Activated T-cell treated with anti-CD3 and anti-CD28 coated beads for 1 hour (primary cell): ENCODE data around the gene SLC6A1.
A peak's percentile ranks its signal among the peaks of the same experiment; 100 is the strongest.
"Not testable (repeated sequence)": the region's sequence is repeated elsewhere in the genome, so short reads cannot be mapped to it uniquely, and the experiment has no call there.

Source experiments
- DNase-seq: peaks from one replicate; pipeline ENCODE4 v3.0.0-alpha.2; 2020; ENCODE audit warnings: low read depth

The SLC6A1 gene

DNA sequence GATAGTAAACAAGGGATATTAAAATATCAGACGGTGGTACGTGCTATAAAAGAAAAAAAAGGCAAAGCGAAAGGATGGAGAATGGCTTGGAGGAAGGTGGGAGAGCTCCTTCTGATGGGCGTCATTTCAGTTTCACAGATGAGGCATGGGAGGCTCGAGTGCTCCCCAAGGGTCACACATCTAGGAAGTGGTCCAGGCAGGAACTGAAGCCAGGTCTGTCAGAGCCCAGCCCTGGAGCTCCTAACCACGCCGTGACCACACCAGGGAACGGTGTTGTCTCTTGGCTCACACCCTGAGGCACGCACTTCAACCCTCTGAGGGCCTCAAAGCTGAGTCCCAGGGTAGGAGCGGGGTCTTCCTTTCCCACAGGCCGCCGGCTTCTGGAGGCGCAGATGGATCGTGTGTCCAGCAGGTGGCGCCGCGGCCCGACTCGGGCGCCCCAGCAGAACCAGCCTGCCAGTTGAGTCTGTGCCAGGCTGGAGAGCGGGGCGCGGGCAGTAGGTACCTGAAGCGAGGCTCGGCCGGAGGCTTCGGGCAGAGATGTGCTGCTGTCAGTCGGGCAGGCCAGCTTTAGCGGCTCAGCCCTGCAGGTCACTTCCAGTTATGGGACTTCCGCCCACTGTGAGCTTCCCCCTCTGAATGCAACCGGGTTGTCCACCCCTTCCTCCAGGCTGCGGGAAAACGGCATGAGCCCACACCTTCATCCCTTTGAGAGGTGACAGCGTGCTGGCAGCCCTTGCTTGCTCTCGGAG, 68.1 kb downstream of the SLC6A1 start:
- peak; percentile 30 for DNase-seq

DNA sequence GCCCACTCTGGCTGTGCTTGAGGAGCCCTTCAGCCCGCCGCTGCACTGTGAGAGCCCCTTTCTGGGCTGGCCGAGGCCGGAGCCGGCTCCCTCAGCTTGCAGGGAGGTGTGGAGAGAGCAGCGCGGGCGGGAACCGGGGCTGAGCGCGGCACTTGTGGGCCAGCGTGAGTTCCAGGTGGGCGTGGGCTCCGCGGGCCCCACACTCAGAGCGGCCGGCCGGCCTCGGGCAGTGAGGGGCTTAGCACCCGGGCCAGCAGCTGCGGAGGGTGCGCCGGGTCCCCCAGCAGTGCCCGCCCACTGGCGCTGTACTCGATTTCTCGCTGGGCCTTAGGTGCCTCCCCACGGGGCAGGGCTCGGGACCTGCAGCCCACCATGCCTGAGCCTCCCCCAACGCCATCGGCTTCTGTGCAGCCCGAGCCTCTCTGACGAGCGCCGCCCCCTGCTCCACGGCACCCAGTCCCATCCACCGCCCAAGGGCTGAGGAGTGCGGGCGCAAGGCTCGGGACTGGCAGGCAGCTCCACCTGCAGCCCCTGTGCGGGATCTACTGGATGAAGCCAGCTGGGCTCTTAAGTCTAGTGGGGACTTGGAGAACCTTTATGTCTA, 68.8 kb downstream of the SLC6A1 start:
- DNase-seq: not testable (repeated sequence)

DNA sequence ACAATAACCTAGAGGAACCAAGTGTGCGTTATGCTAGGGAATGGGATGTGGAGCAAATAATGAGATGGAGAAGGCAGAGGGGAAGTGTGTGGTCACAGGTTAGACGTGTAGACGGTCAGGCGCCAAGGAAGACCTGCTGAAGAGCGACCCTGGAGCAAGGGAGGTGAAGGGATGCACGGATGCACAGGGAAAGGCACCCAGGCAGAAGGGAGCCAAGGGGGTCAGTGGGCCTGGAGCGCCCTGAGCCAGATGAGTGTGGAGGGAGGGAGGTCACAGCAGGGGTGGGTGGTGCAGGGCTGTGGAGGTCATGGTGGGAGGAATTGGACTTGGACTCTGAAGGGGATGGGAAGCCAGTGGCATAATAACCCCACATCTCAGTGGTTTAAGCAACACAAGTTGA, 70.2 kb downstream of the SLC6A1 start:
- no peak for DNase-seq

DNA sequence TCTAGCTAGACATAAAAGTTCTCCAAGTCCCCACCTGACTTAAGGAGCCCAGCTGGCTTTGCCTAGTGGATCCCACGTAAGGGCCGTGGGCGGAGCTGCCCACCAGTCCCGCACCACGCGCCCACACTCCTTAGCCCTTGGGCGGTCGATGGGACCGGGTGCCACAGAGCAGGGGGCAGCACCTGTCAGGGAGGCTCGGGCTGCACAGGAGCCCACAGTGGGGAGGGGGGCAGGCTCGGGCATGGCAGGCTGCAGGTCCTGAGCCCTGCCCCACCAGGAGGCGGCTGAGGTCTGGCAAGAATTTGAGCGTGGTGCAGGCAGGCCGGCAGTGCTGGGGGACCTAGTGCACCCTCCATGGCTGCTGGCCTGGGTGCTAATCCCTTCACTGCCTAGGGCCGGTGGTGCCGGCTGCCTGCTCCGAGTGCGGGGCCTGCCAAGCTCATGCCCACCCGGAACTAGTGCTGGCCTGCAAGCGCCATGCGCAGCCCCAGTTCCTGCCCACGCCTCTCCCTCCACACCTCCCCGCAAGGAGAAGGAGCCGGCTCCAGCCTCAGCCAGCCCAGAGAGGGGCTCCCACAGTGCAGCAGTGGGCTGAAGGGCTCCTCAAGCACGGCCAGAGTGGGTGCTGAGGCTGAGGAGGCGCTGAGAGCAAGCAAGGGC, 78.7 kb downstream of the SLC6A1 start:
- no peak for DNase-seq

DNA sequence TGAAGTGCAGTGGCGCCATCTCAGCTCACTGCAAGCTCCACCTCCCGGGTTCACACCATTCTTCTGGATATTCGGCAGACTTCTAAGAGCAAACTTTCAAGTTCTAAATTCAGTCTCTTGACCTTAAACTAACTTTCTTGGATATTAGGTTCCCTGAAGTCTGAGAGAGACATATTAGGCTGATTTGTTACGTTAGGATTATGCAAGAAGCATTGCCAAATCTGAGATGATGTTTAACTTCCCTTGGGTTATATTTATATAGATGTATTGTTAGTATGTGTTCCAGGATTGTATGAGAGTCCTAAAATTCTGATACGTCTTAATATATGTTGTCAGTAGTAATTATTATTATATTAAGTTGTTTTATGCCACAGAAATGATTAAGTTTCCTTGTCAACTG, 80.1 kb downstream of the SLC6A1 start:
- no peak for DNase-seq

DNA sequence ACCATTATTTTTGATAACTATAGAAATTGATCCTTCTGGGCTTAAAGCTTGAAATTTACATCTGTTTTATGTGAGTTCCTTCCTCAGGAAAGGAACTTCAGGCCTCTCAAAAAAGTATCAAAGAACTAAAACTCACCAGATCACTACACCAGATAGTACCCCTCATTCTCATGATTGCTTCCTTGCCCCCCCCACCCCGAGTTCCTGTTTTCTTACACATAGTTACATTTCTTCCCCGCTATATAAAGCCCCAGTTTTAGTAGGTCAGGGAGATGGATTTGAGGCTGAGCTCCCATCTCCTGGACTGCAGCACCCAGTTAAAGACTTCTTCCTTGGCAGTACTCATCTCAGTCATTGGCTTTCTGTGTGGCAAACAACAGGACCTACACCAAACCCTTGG, 81.5 kb downstream of the SLC6A1 start:
- DNase-seq: no peak

DNA sequence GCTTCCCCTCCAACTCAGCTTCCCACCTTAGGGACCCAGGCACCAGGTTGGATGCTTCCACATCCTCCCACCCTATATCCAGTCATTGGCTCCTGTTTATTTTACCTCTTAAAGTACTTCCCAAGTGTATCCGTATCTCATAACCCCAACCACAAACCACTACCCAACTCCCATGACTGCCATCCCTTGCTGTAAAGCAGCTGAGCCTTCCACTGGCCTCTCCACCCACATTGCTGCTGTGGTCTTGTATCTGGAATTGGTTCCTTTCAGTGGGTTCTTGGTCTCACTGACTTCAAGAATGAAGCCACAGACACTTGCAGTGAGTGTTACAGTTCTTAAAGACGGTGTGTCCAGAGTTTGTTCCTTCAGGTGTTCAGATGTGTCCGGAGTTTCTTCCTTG, 81.9 kb downstream of the SLC6A1 start:
- no peak for DNase-seq

DNA sequence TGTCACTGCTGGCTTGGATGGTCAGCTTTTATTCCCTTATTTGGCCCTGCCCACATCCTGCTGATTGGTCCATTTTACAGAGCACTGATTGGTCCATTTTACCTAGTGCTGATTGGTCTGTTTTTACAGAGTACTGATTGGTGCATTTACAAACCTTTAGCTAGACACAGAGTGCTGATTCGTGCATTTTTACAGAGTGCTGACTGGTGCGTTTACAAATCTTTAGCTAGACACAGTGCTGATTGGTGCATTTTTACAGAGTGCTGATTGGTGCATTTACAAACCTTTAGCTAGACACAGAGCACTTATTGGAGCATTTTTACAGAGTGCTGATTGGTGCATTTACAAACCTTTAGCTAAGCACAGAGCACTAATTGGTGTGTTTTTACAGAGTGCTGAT, 82.6 kb downstream of the SLC6A1 start:
- not testable (repeated sequence) for DNase-seq

DNA sequence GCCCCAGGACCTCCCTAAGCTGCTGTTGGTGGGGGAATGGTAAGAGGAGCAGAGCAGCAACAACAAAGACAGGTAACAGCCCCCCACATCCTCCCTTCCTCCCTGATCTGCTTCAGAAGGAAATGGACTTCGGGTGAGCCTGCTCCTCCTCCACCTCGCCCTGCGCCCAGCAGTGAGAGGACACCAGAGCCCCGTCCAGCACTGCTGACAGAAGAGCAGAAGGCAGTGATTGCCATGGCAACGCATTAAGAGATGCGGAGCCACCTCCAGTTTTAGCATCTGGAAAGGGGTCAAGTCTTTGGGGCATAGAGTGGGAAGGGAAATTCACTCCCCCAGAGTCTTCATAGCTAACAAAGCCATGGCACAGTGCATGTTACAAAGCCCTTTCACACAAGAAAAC, 84.2 kb downstream of the SLC6A1 start:
- DNase-seq: no peak

DNA sequence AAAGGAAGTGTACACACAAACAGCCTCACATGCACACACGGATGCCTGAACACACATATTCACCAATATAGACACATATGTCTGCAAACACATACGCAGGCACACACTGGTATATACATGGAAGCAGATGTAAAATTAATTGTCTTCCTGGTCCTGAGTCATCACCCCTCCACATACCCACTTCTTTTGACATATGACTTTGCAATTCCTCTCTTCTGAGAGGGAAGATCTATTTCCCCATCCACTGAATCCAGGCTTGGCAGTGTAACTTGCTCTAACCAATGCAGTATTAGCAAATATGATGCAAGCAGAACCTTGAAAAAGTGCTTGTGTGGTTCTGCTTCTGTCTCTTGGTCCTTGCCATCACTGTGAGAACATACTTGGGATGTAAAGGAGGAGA, 84.9 kb downstream of the SLC6A1 start:
- DNase-seq: no peak

DNA sequence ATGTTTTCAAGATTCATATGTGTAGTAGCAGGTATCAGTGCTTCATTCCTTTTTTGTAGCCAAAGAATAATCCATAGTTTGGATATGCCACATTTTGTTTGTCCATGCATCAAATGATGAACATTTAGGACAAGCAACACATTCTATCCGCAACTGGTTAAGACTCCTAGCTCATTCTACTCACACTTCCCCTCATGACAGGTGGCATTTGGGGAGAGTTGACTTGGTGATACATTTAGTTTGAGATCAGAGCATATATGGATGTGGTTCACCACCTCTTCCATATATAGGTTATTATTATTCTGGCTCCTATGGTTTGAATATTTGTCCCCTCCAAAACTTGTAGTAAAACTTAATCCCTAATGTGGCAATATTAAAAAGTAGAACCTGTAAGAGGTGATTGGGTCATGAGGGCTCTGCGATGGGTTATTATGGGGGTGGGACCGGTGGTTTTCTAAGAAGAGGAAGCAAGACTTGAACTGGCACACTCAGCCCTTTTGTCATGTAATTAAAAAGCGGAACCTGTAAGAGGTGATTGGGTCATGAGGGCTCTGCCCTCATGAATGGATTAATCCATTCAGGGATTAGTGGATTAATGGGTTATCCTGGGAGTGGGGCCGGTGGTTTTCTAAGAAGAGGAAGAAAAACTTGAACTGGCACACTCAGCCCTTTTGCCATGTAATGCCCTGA, 86.4 kb downstream of the SLC6A1 start:
- DNase-seq: no peak

DNA sequence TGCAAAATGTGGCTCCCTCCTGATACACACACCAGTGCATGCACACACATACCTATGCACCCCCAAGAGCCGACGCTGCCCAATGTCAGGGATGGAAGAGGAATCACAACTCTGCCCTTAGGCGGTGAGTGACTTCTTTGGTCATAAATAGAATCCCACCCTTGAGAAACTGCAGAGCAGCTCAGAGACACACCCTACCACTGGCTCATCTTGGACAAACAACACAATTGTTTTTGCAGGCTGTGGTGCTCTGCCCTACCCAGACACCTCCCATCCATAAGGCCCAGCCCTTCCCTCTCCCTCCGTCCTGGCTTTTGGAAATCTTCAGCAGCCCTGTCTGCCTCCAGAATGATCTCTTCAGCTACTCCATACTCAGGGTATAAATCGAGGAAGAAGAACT, 87.9 kb downstream of the SLC6A1 start:
- no peak for DNase-seq

DNA sequence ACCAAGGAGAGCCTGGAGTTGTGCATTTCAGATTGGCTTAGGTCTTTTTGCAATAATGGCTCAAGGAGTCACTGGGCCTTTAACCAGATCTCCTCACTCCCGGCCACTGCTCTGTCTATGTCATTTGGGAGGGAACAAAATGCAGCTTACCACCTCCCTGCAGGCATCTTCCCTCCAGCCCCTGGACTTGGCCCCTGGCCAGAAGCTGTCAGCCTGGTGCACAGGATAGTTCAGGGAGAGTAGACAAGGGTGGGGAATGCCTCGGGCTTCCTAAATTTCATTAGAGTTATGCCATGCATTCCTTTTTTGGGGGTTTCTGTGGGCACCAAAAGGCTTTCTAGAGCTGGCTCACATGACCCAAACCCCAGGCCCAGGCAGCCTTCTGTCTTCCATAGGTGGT, 91.5 kb downstream of the SLC6A1 start:
- DNase-seq: no peak

DNA sequence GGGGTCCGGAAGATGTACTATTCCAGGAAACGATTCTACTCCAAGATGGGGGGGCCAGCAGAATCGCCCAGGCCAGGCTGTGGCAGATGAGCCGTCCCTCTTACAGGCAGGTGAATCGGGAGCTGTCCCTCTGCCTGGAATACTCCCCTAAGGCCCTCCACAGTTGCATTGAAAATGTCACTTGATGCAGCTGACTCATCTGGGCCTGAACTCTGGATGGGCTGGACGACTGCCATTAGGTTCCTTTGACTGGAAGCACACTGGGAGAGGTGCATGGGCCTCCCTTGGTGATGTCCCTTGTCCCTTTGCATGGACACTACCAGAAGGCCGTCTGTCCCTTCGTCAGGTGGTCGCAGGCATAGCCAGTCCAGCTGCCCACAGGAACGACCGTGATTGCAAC, 92.1 kb downstream of the SLC6A1 start:
- no peak for DNase-seq

DNA sequence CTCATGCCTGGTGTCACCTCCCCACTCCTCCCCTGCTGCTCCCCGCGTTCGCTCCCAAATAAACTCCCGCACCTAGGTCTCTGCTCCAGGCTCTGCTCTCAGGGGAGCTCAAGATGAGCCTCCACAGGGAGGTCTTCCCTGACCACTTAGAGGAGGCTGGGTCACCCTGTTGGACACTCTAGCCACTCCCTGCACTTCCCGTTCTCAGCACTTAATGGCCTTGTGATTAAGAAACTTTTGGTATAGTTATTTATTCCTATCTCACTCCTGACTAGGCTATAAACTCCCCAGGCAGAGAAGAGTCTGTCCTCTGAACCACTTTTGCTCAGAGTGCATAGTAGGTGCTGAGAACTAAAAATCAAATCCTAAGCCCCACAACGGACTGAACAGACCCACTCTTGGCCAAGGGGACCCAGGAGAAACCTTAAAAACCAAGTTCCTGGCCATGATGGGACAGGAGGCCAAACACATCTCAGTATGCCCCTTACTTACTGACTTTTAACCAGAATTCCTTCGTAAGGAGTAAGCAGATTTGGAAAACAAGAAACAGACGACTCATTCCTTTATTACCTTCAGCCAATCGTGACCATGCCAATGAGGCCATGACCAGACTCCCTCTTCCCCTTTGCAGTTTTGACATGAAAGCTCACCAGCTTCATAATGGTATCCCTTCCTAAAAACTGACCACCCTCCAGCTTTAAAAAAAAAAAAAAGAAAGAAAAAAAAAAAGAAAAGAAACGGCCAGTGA, 92.7 kb downstream of the SLC6A1 start:
- DNase-seq: no peak

DNA sequence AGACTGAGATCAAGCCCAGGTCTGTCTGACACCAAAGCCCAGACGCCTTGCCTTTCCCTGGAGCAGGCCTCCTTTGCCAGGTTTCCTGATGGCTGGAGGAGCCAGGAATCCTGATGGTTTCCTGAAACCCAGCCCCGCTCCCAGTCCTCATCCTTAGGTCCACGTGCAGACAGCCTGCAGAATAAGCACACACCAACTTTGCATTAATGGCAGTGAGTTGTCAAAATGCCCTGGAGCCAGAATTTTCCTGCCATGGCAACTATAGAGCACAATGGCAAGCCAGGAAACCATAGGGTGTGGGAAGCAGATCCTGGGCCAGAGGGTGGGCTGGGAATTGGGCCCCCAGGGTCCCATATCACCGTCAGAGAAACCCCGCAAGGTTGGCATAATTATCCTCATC, 94.3 kb downstream of the SLC6A1 start:
- no peak for DNase-seq

DNA sequence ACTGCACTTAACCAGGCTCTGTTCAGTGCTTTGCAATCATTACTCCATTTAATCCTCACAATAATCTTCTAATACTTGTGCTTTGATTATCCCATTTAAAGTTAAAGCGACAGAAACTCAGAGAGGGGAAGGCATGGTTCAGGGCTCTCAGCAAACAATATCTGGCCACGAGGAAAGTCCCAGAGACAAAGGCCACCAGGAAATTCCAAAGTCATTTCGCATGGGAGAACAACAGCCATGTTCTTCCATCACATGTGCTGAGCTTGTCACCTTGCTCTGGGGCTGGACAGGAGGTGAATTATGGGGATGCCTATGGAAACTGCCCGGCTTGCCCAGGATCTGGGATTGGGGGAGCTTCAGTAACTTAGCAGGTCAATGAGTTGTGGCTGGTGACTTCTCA, 95.5 kb downstream of the SLC6A1 start:
- no peak for DNase-seq

DNA sequence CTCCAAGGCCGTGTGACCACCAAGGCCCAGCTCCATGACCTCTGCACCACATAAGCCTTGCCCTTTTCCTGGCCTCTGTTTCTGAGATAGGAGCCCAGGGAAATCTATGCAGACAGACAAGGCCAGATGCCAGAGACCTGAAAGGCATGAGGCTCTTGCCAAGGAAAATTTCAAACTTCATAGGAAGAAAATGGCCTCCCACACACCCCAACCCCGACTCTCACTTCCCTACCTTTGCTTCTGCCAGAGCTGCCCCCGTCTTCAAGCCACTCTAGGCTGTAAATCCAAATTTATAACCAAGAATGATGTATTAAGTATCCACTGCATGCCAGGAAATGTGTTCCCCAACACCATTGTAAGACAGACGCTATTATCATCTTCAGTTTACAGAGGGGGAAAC, 96.3 kb downstream of the SLC6A1 start:
- no peak for DNase-seq
